Measurements from ENCODE around the gene DNAJC15.
A peak's percentile ranks its signal among the peaks of the same experiment; 100 is the strongest.
"Not testable (repeated sequence)": the region's sequence is repeated elsewhere in the genome, so short reads cannot be mapped to it uniquely, and the experiment has no call there.

DNAJC15 gene

DNA sequence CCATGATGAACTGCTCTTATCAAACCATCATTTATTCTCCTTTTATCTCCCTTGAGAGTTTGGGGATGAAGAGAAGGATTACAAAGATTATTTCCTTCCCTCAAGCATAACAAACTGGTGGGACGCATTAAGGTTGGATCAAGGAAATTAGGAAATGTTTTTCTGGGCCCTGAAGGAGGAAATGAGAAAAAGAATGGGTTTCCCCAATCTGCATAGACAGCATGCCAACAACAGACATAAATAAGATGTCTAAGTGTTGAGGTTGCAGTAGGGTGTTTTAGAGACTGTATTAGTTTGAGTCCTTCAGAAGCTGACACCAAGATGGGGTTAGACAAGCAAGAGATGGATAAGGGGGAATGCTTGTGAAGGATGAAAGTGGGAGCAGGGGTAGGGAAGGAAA is 38.7 kb upstream of the DNAJC15 start:
- POLR2A ChIA-PET (ENCODE audit: low non-redundant PET), result no interaction called here
- CTCF ChIA-PET, result no interaction called here
- no peak overlapping the region for H3K27ac ChIP-seq
- TF ChIP-seq CTCF (conservative IDR thresholded peaks at IDR 0.05; ENCODE audit: low read depth), result no peak
- DNase-seq (ENCODE audit: low spot score), result no peak

GRCh38 chr13:42985312-42986175 is 37.8 kb upstream of the DNAJC15 start:
- ChIA-PET POLR2A (ENCODE audit: low non-redundant PET) (no interaction called here), CTCF (no interaction called here)
- no peak for TF ChIP-seq CTCF (conservative IDR thresholded peaks at IDR 0.05; ENCODE audit: low read depth)
- DNase-seq (ENCODE audit: low spot score), result no peak
- no peak overlapping the region for H3K27ac ChIP-seq

GRCh38 chr13:42986176-42986574 is 37.2 kb upstream of the DNAJC15 start:
- POLR2A ChIA-PET (ENCODE audit: low non-redundant PET), result no interaction called here
- no peak for DNase-seq (ENCODE audit: low spot score)
- TF ChIP-seq CTCF (conservative IDR thresholded peaks at IDR 0.05; ENCODE audit: low read depth), result no peak
- no peak overlapping the region for H3K27ac ChIP-seq
- CTCF ChIA-PET, result no interaction called here

DNA sequence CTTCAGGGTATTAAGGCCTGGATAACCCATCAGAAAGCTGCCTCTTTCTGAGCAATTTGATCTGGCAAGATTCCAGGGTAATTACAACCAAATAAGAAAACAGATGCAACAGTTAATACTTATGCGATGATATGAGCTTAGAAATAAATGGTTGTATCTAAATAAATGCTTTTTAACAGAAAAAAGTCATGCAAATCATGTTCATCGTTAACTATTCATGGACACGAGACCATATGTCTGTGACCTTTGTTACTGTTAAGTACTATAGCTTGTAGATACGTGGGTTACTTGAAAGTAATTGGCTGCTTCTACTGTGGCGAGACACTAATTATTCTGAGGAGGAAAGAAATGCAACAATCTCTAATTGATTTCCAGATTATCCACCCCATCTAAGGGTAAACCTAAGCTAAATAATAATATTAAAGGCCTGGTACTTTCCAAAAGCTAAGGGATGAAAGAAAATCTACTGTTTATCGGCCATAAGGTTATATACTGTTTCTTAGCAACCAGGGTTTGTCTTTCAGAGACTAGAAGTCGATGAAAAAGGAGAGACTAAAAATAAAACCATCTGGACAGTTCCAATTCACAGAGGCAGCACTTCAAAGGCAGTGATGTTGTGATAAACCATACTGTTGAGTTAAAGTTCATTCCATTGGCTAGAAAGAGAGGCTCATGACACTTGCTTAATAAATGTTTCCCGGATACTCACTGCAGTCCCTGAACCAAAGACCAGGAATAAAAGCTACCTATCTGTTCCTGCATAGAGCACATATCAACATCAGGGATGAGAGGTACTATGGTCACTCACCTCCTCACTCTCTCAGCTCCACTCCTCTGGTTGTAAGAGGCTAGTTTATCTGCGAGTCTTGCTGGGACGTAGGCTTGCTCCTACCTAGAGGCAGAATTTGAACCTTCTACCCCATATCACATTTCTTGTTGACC is 32.8 kb upstream of the DNAJC15 start:
- no peak for TF ChIP-seq CTCF (conservative IDR thresholded peaks at IDR 0.05; ENCODE audit: low read depth)
- CTCF ChIA-PET, result no interaction called here

GRCh38 chr13:42991233-42991897 is 32.0 kb upstream of the DNAJC15 start:
- CTCF ChIA-PET, result interaction anchor here (0.6 to 0.8 kb wide), 2 partner anchors 106 to 617 kb away, joined by 3 to 6 read pairs; no protein-coding TSS in a partner anchor
- POLR2A ChIA-PET (ENCODE audit: low non-redundant PET); DNase-seq (ENCODE audit: low spot score): not testable (repeated sequence)
- peak overlapping the region; percentile 67 for H3K27ac ChIP-seq

More for the DNA sequence above, 32.8 kb upstream of the DNAJC15 start:
- no peak for DNase-seq (ENCODE audit: low spot score)
- no peak overlapping the region for H3K27ac ChIP-seq
- POLR2A ChIA-PET (ENCODE audit: low non-redundant PET), result no interaction called here

GRCh38 chr13:42991898-42992763 is 31.3 kb upstream of the DNAJC15 start, which contains the start of gene EPSTI1:
EPSTI1 (minus strand) TSS chr13:42992241; CDS start chr13:42992165, 76 bp downstream.
- DNase-seq (ENCODE audit: low spot score), result peak; percentile 53
- ChIA-PET CTCF (interaction anchor here (0.6 to 0.8 kb wide), 2 partner anchors 107 to 618 kb away, joined by 3 to 6 read pairs; no protein-coding TSS in a partner anchor), POLR2A (ENCODE audit: low non-redundant PET) (no interaction called here)
- TF ChIP-seq CTCF (conservative IDR thresholded peaks at IDR 0.05; ENCODE audit: low read depth), result no peak
- peak within 1 kb of the TSS; percentile 67 for H3K27ac ChIP-seq
